GM12878 (cell line): ENCODE measurements around the gene GLB1L. TPM values are rescaled to one million over a fixed set of nuclear protein-coding genes. Genes with fewer than 3 reads are reported as not detected.

Experiments
- BACH1 ChIP-seq: fragments of 450-650 bp; IDR thresholded peaks from 2 replicates; pipeline ENCODE4 v1.6.1; 2017; ENCODE audit warnings: mild to moderate bottlenecking, borderline replicate concordance
- BCL11A ChIP-seq: IDR thresholded peaks from 2 replicates; pipeline ENCODE4 v1.6.1; 2011; ENCODE audit warnings: low read depth, low read length
- BHLHE40 ChIP-seq, 2 experiments: fragments of 450-650 bp in 1 of 2; IDR thresholded peaks; 2 replicates each; pipeline ENCODE4 v1.6.1; 2011 to 2017; ENCODE audit warnings: low read depth in 2 of 2, borderline replicate concordance in 1 of 2, improper control_type of control experiment in 1 of 2, low read length in 1 of 2, mild to moderate bottlenecking in 1 of 2
- CBX3 ChIP-seq: fragments of 200-600 bp; sonication (generic); IDR thresholded peaks from 2 replicates; pipeline ENCODE4 v1.6.1; 2016; ENCODE audit warnings: low read depth, borderline replicate concordance
- CHD1 ChIP-seq: IDR thresholded peaks from 2 replicates; pipeline ENCODE4 v1.6.1; 2012; ENCODE audit warnings: low read depth, low read length, improper control_type of control experiment
- FOS ChIP-seq: IDR thresholded peaks from 3 replicates; pipeline ENCODE4 v1.6.1; 2011; ENCODE audit warnings: borderline replicate concordance; ENCODE audit not compliant: insufficient read length; ENCODE audit errors: extremely low read depth
- JUNB ChIP-seq: IDR thresholded peaks from 2 replicates; pipeline ENCODE4 v1.6.1; 2016; ENCODE audit warnings: antibody characterized with exemption, mild to moderate bottlenecking
- KLF5 ChIP-seq: fragments of 450-650 bp; IDR thresholded peaks from 2 replicates; pipeline ENCODE4 v1.6.1; 2014; ENCODE audit warnings: mild to moderate bottlenecking; ENCODE audit not compliant: partially characterized antibody
- NR2F1 ChIP-seq: fragments of 450-650 bp; conservative IDR thresholded peaks from 2 replicates; pipeline ENCODE4 v1.6.1; 2017; ENCODE audit warnings: mild to moderate bottlenecking
- NRF1 ChIP-seq: conservative IDR thresholded peaks from 2 replicates; pipeline ENCODE4 v1.6.1; 2011; ENCODE audit warnings: mild to moderate bottlenecking, low read depth, low read length, improper control_type of control experiment
- PAX5 ChIP-seq: IDR thresholded peaks from 2 replicates; pipeline ENCODE4 v1.6.1; 2011; ENCODE audit warnings: low read depth, low read length, borderline replicate concordance
- PML ChIP-seq: IDR thresholded peaks from 2 replicates; pipeline ENCODE4 v1.6.1; 2012; ENCODE audit warnings: low read length, inconsistent platforms
- SMAD1 ChIP-seq: fragments of 450-650 bp; IDR thresholded peaks from 2 replicates; pipeline ENCODE4 v1.6.1; 2018; ENCODE audit warnings: mild to moderate bottlenecking, low read depth; ENCODE audit not compliant: partially characterized antibody
- SMARCA5 ChIP-seq: fragments of 450-650 bp; IDR thresholded peaks from 2 replicates; pipeline ENCODE4 v1.6.1; 2017; ENCODE audit warnings: mild to moderate bottlenecking
- SREBF1 ChIP-seq: IDR thresholded peaks from 2 replicates; pipeline ENCODE4 v1.6.1; 2012; ENCODE audit warnings: mild to moderate bottlenecking, low read length
- TCF7 ChIP-seq: IDR thresholded peaks from 2 replicates; pipeline ENCODE4 v1.6.1; 2014; ENCODE audit warnings: antibody characterized with exemption, borderline replicate concordance
- YBX1 ChIP-seq: fragments of 450-650 bp; IDR thresholded peaks from 2 replicates; pipeline ENCODE4 v1.6.1; 2016; ENCODE audit warnings: antibody characterized with exemption
- ZBED1 ChIP-seq: IDR thresholded peaks from 2 replicates; pipeline ENCODE4 v1.6.1; 2016; ENCODE audit warnings: borderline replicate concordance
- polyA plus RNA-seq, 11 experiments: library from polyadenylated mRNA; depleted of rRNA in 4 of 11; unstranded in 6 of 11; stranded (reverse) in 5 of 11; fragments of >200 nt; fragmentation: Nextera tagmentation in 4 of 11; fragmentation: Illumina TruSeq in 1 of 11; extraction: Ambion mirVana in 4 of 11; extraction: Trizol in 1 of 11; gene quantifications; 1 replicate in 1 of 11; 2 replicates in 10 of 11; pipeline versions ENCODE4 v1.2.1 to v1.2.3, GENCODE V29; 2011 to 2016; ENCODE audit warnings: inconsistent platforms in 2 of 11, missing spikeins in 2 of 11, low read depth in 1 of 11
- total RNA-seq, 4 experiments: library from RNA; depleted of rRNA in 3 of 4; stranded (reverse); fragments of >200 nt in 3 of 4; fragmentation: Illumina TruSeq in 1 of 4; extraction: Trizol in 1 of 4; gene quantifications; 2 replicates each; pipeline versions ENCODE4 v1.2.1 to v1.2.3, GENCODE V29; 2013 to 2021
- TF ChIP-seq, protein P1 (sequence below): fragments of 450-650 bp; IDR thresholded peaks from 2 replicates; pipeline ENCODE4 v1.6.1; 2017; ENCODE audit warnings: mild to moderate bottlenecking, low read depth, inconsistent platforms; ENCODE audit not compliant: poor library complexity, severe bottlenecking
- TF ChIP-seq, protein P2 (sequence below): IDR thresholded peaks from 2 replicates; pipeline ENCODE4 v1.6.1; 2012; ENCODE audit warnings: mild to moderate bottlenecking, low read depth, low read length
- TF ChIP-seq, protein P3 (sequence below): fragments of 450-650 bp; IDR thresholded peaks from 2 replicates; pipeline ENCODE4 v1.6.1; 2016; ENCODE audit warnings: mild to moderate bottlenecking
- TF ChIP-seq, protein P4 (sequence below): fragments of 450-650 bp; IDR thresholded peaks from 2 replicates; pipeline ENCODE4 v1.6.1; 2018; ENCODE audit warnings: borderline replicate concordance, mild to moderate bottlenecking; ENCODE audit not compliant: partially characterized antibody

The GLB1L gene
- total and polyA plus RNA-seq, 10 of the 15 experiments (the other 5 are each of a cell fraction or from before 2014, with no cell fraction given), result 0.29 to 4.6 (median 2.7) TPM

DNA sequence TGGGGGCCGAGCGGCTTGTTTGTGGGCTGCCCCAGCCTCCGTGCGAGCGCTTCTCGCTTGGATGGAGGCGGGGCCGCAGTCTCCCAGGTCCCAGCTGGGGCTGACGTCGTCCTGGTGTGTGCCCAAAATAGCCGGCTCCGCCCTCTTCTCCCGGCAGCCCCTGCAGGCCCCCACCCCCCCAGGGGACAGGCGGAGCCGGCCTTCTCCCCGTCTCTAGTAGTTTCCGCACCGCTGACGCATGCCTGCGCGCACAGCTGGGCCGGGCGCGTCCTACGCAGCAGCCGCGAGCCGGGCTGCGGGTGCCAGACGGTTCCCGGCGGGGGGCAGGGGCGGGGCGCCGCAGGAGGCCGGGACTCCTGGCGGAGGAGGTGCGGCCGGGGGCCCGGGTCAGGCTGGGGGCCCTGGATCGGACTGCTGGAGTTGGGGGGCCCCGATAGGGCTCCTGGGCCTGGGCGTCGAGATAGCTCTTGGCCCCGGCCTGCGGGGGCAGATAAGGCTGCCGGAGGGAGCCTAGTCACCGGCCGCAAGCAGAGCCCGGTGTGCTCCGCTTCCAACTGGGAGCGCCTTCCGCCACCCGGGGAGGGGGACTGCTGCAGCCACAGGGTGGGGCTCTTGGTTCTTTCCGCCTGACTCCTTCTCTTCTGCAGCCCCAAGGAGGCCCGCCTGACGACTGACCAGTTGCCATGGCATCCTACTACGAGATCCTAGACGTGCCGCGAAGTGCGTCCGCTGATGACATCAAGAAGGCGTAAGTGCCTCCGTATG, 34.1 kb upstream of the GLB1L start, which contains the start of gene DNAJB2 (continued):
- TF ChIP-seq KLF5 (no peak), SMARCA5 (peak; percentile 97), NRF1 (peak; percentile 53), NR2F1 (no peak; the same call in none of the 2 replicates), PAX5 (peak; percentile 78; the same call in 1 of the 2 replicates), CBX3 (no peak), SREBF1 (no peak), BHLHE40 (IDR thresholded peaks at IDR 0.05; ENCODE audit: borderline replicate concordance in 1 of 2, low read depth in 2 of 2, low read length in 1 of 2) (peak; percentile 58 to 88; a peak in 3 of 4 replicates), JUNB (no peak; the same call in 1 of the 2 replicates), BACH1 (peak; percentile 87), FOS (no peak), CHD1 (no peak), BCL11A (no peak), SMAD1 (no peak), ZBED1 (no peak), TCF7 (no peak), PML (no peak), YBX1 (no peak)
- TF ChIP-seq, protein P1, sequence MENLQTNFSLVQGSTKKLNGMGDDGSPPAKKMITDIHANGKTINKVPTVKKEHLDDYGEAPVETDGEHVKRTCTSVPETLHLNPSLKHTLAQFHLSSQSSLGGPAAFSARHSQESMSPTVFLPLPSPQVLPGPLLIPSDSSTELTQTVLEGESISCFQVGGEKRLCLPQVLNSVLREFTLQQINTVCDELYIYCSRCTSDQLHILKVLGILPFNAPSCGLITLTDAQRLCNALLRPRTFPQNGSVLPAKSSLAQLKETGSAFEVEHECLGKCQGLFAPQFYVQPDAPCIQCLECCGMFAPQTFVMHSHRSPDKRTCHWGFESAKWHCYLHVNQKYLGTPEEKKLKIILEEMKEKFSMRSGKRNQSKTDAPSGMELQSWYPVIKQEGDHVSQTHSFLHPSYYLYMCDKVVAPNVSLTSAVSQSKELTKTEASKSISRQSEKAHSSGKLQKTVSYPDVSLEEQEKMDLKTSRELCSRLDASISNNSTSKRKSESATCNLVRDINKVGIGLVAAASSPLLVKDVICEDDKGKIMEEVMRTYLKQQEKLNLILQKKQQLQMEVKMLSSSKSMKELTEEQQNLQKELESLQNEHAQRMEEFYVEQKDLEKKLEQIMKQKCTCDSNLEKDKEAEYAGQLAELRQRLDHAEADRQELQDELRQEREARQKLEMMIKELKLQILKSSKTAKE, result peak; percentile 13
- TF ChIP-seq, protein P2, sequence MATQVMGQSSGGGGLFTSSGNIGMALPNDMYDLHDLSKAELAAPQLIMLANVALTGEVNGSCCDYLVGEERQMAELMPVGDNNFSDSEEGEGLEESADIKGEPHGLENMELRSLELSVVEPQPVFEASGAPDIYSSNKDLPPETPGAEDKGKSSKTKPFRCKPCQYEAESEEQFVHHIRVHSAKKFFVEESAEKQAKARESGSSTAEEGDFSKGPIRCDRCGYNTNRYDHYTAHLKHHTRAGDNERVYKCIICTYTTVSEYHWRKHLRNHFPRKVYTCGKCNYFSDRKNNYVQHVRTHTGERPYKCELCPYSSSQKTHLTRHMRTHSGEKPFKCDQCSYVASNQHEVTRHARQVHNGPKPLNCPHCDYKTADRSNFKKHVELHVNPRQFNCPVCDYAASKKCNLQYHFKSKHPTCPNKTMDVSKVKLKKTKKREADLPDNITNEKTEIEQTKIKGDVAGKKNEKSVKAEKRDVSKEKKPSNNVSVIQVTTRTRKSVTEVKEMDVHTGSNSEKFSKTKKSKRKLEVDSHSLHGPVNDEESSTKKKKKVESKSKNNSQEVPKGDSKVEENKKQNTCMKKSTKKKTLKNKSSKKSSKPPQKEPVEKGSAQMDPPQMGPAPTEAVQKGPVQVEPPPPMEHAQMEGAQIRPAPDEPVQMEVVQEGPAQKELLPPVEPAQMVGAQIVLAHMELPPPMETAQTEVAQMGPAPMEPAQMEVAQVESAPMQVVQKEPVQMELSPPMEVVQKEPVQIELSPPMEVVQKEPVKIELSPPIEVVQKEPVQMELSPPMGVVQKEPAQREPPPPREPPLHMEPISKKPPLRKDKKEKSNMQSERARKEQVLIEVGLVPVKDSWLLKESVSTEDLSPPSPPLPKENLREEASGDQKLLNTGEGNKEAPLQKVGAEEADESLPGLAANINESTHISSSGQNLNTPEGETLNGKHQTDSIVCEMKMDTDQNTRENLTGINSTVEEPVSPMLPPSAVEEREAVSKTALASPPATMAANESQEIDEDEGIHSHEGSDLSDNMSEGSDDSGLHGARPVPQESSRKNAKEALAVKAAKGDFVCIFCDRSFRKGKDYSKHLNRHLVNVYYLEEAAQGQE, result no peak
- TF ChIP-seq, protein P3, sequence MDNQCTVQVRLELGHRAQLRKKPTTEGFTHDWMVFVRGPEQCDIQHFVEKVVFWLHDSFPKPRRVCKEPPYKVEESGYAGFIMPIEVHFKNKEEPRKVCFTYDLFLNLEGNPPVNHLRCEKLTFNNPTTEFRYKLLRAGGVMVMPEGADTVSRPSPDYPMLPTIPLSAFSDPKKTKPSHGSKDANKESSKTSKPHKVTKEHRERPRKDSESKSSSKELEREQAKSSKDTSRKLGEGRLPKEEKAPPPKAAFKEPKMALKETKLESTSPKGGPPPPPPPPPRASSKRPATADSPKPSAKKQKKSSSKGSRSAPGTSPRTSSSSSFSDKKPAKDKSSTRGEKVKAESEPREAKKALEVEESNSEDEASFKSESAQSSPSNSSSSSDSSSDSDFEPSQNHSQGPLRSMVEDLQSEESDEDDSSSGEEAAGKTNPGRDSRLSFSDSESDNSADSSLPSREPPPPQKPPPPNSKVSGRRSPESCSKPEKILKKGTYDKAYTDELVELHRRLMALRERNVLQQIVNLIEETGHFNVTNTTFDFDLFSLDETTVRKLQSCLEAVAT, result no peak; the same call in 1 of the 2 replicates
- TF ChIP-seq, protein P4, sequence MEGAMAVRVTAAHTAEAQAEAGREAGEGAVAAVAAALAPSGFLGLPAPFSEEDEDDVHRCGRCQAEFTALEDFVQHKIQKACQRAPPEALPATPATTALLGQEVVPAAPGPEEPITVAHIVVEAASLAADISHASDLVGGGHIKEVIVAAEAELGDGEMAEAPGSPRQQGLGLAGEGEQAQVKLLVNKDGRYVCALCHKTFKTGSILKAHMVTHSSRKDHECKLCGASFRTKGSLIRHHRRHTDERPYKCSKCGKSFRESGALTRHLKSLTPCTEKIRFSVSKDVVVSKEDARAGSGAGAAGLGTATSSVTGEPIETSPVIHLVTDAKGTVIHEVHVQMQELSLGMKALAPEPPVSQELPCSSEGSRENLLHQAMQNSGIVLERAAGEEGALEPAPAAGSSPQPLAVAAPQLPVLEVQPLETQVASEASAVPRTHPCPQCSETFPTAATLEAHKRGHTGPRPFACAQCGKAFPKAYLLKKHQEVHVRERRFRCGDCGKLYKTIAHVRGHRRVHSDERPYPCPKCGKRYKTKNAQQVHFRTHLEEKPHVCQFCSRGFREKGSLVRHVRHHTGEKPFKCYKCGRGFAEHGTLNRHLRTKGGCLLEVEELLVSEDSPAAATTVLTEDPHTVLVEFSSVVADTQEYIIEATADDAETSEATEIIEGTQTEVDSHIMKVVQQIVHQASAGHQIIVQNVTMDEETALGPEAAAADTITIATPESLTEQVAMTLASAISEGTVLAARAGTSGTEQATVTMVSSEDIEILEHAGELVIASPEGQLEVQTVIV, result peak; percentile 73
